ENCODE results near the gene CCND2.

The CCND2 gene

GRCh38 chr12:4286771-4287317 is 13.3 kb downstream of the CCND2 start:
- TF ChIP-seq YY1 (IDR thresholded peaks at IDR 0.05; ENCODE audit: low read depth) (no peak), REST (IDR thresholded peaks at IDR 0.05; ENCODE audit: low read depth) (no peak), EP300 (IDR thresholded peaks at IDR 0.05; ENCODE audit: borderline replicate concordance) (no peak), CEBPB (IDR thresholded peaks at IDR 0.05) (no peak), CREB1 (IDR thresholded peaks at IDR 0.05; ENCODE audit: low read depth) (no peak), TCF12 (IDR thresholded peaks at IDR 0.05; ENCODE audit: low read depth) (no peak)
- TF ChIP-seq, protein P1, sequence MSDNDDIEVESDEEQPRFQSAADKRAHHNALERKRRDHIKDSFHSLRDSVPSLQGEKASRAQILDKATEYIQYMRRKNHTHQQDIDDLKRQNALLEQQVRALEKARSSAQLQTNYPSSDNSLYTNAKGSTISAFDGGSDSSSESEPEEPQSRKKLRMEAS (IDR thresholded peaks at IDR 0.05) = no peak

GRCh38 chr12:4287325-4288211 is 14.0 kb downstream of the CCND2 start:
- TF ChIP-seq, protein P2, sequence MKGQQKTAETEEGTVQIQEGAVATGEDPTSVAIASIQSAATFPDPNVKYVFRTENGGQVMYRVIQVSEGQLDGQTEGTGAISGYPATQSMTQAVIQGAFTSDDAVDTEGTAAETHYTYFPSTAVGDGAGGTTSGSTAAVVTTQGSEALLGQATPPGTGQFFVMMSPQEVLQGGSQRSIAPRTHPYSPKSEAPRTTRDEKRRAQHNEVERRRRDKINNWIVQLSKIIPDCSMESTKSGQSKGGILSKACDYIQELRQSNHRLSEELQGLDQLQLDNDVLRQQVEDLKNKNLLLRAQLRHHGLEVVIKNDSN (IDR thresholded peaks at IDR 0.05) = no peak
- no peak for TF ChIP-seq TAF1 (IDR thresholded peaks at IDR 0.05; ENCODE audit: low read depth)
- TF ChIP-seq, protein P1 (IDR thresholded peaks at IDR 0.05) = no peak
- TF ChIP-seq EGR1 (IDR thresholded peaks at IDR 0.05) = no peak
- TF ChIP-seq CREB1 (IDR thresholded peaks at IDR 0.05; ENCODE audit: low read depth) = no peak
- no peak for TF ChIP-seq REST (IDR thresholded peaks at IDR 0.05; ENCODE audit: low read depth)
- no peak for TF ChIP-seq EP300 (IDR thresholded peaks at IDR 0.05; ENCODE audit: borderline replicate concordance)
- no peak for TF ChIP-seq ZBTB7A (IDR thresholded peaks at IDR 0.05; ENCODE audit: low read depth)
- no peak for TF ChIP-seq FOXM1 (IDR thresholded peaks at IDR 0.05; ENCODE audit: borderline replicate concordance, low read depth)
- no peak for TF ChIP-seq RAD21 (IDR thresholded peaks at IDR 0.05; ENCODE audit: low read depth)
- TF ChIP-seq NFIC (IDR thresholded peaks at IDR 0.05) = no peak
- TF ChIP-seq CEBPB (IDR thresholded peaks at IDR 0.05) = no peak
- no peak for TF ChIP-seq TEAD4 (IDR thresholded peaks at IDR 0.05)
- TF ChIP-seq YY1 (IDR thresholded peaks at IDR 0.05; ENCODE audit: low read depth) = no peak
- no peak for TF ChIP-seq TCF12 (IDR thresholded peaks at IDR 0.05; ENCODE audit: low read depth)

DNA sequence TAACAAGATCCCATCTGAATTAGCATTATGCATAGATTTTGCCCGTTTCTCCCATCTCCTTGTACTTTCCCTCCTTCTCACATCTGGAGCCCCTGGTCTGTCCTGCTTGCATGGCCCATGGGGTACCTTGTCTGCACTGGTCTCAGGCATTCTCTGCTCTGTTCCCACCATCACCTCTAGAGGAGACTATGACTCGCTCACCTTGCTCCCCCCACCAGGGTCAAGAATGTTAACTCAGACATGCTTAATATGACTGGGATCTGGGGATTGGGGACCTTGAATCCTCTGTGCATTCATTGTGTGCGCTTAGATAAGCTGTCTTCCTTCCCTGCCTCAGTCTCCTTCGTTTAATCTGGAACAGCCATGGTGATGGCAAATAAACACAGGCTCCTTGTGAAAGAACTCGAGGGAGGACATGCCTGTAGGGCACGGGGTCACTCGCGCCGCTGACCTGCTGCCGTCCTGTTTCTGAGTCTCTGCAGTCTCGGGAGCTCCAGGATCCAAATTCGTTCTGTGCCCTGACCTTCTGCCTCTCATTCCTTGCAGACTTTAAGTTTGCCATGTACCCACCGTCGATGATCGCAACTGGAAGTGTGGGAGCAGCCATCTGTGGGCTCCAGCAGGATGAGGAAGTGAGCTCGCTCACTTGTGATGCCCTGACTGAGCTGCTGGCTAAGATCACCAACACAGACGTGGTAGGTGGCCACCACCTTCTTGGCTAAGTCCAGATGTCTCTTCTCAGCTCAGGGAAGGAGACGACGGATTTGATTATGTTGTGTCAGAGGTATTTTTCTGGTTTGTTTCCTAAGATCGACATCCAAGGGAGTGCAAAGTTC is 15.0 kb downstream of the CCND2 start:
- TF ChIP-seq EGR1 (IDR thresholded peaks at IDR 0.05) (no peak), RAD21 (IDR thresholded peaks at IDR 0.05; ENCODE audit: low read depth) (no peak), EP300 (IDR thresholded peaks at IDR 0.05; ENCODE audit: borderline replicate concordance) (no peak), FOXM1 (IDR thresholded peaks at IDR 0.05; ENCODE audit: borderline replicate concordance, low read depth) (no peak), TAF1 (IDR thresholded peaks at IDR 0.05; ENCODE audit: low read depth) (no peak), CEBPB (IDR thresholded peaks at IDR 0.05) (no peak), CREB1 (IDR thresholded peaks at IDR 0.05; ENCODE audit: low read depth) (no peak), REST (IDR thresholded peaks at IDR 0.05; ENCODE audit: low read depth) (no peak), TEAD4 (IDR thresholded peaks at IDR 0.05) (no peak), ZBTB7A (IDR thresholded peaks at IDR 0.05; ENCODE audit: low read depth) (no peak), YY1 (IDR thresholded peaks at IDR 0.05; ENCODE audit: low read depth) (no peak)
- TF ChIP-seq, protein P1 (IDR thresholded peaks at IDR 0.05) = no peak
- TF ChIP-seq, protein P2 (IDR thresholded peaks at IDR 0.05) = no peak

Measured in Ishikawa (cell line).